ENCODE measurements around the gene VASP. TPM values are rescaled to one million over a fixed set of nuclear protein-coding genes. Genes with fewer than 3 reads are reported as not detected.

VASP gene
- total RNA-seq, 4 donors from 2014 or later, result 52.7 to 68.9 (median 56.5) TPM

DNA sequence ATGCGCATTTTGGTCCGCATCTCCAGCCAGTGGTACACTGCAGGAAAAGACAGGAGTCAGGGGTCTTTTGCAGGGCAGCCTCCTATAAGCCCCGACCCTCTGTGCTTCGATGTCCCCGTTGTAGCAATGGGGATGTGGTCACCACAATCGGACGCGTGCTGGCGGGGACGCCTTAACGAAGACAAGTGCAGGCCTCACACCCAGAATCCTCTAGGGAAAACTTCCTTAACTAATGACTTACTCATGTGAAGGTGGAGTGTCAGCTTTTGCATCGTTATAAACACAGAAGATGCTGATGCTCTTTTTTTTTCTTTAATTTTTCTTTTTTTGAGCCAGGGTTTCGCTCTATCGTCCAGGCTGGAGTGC lies 22.1 kb downstream of the VASP start:
- no peak for TF ChIP-seq POLR2A (IDR thresholded peaks at IDR 0.05)
- TF ChIP-seq, protein P1, sequence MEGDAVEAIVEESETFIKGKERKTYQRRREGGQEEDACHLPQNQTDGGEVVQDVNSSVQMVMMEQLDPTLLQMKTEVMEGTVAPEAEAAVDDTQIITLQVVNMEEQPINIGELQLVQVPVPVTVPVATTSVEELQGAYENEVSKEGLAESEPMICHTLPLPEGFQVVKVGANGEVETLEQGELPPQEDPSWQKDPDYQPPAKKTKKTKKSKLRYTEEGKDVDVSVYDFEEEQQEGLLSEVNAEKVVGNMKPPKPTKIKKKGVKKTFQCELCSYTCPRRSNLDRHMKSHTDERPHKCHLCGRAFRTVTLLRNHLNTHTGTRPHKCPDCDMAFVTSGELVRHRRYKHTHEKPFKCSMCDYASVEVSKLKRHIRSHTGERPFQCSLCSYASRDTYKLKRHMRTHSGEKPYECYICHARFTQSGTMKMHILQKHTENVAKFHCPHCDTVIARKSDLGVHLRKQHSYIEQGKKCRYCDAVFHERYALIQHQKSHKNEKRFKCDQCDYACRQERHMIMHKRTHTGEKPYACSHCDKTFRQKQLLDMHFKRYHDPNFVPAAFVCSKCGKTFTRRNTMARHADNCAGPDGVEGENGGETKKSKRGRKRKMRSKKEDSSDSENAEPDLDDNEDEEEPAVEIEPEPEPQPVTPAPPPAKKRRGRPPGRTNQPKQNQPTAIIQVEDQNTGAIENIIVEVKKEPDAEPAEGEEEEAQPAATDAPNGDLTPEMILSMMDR (IDR thresholded peaks at IDR 0.05), result no peak
- intact Hi-C loops (cut with DNase I; ENCODE audit: low total_unique reads), result loop anchor here (10.0 kb wide), 1 partner anchor 115 kb away; no protein-coding TSS in a partner anchor
- no peak overlapping the region for H3K4me3 ChIP-seq (ENCODE audit: low read depth, poor library complexity, severe bottlenecking)
- WGBS, 2 donors, result 20 to 32% methylated on average over 13 to 14 of the region's 14 CpGs
- DNase-seq (ENCODE audit: low spot score in 2 of 2), result no peak

DNA sequence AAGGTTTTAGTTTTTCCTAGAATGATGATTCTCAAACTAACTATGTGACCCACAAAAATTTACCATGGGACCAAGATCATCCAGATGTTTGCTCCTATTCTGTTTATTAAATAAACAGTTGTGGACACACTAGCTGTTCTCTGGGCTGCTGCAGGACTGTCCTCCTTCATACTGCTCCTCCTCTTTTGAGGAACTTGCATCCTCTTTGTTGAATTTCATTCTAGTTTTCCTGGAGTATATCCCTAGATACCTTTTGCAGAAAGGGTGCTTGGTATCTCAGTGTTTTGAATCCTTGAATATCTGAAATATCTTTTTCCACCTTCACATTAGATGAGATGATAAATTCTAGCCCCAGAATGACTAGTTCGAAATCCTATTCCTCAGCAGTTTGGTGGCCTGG lies 24.1 kb downstream of the VASP start:
- TF ChIP-seq, protein P1 (IDR thresholded peaks at IDR 0.05), result no peak
- TF ChIP-seq POLR2A (IDR thresholded peaks at IDR 0.05), result no peak
- DNase-seq (ENCODE audit: low spot score in 2 of 2), result no peak
- 100% methylated on average over 1 of the region's 1 CpG for WGBS, 2 donors
- no peak overlapping the region for H3K4me3 ChIP-seq (ENCODE audit: low read depth, poor library complexity, severe bottlenecking)
- intact Hi-C loops (cut with DNase I; ENCODE audit: low total_unique reads), result no loop called here

DNA sequence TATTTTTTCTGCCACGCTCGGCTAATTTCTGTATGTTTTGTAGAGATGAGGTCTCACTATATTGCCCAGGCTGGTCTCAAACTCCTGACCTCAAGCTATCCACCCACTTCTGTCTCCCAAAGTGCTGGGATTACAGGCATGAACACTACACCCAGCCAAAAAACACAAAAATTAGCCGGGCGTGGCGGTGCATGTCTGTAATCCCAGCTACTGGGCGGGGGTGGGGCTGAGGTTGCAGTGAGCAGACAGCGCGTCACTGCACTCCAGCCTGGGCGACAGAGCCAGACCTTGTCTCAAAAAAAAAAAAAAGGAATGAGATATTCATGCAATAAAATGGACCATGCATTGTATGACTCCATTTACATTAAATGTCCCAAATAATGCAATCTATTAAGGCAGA lies 32.2 kb downstream of the VASP start:
- WGBS, 2 donors, result 56 to 59% methylated on average over 9 of the region's 9 CpGs
- DNase-seq (ENCODE audit: low spot score in 2 of 2), result no peak
- TF ChIP-seq POLR2A (IDR thresholded peaks at IDR 0.05), result no peak
- TF ChIP-seq, protein P1 (IDR thresholded peaks at IDR 0.05), result no peak
- intact Hi-C loops (cut with DNase I; ENCODE audit: low total_unique reads), result no loop called here
- no peak overlapping the region for H3K4me3 ChIP-seq (ENCODE audit: low read depth, poor library complexity, severe bottlenecking)

DNA sequence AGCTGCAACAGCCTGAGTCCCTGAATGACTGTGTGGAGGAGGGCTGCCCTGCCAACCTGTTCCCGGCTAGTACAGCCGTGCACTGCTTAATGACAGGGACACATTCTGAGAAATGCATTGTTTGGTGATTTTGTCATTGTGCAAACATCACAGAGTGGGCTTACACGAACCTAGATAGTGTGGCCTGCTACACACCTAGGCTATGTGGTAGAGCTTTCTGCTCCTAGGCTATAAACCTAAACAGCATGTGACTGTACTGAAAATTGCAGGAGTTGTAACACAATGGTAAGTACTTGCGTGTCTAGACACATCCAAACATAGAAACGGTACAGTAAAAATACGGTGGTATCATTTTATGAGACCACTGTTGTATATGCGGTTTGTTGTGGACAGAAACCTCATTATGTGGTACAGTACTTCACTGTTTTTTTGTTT lies 35.0 kb downstream of the VASP start:
- TF ChIP-seq, protein P1 (IDR thresholded peaks at IDR 0.05), result no peak
- TF ChIP-seq POLR2A (IDR thresholded peaks at IDR 0.05), result no peak
- H3K4me3 ChIP-seq (ENCODE audit: low read depth, poor library complexity, severe bottlenecking), result no peak overlapping the region
- no peak for DNase-seq (ENCODE audit: low spot score in 2 of 2)
- intact Hi-C loops (cut with DNase I; ENCODE audit: low total_unique reads), result no loop called here
- WGBS, 2 donors, result 51 to 55% methylated on average over 7 of the region's 7 CpGs

DNA sequence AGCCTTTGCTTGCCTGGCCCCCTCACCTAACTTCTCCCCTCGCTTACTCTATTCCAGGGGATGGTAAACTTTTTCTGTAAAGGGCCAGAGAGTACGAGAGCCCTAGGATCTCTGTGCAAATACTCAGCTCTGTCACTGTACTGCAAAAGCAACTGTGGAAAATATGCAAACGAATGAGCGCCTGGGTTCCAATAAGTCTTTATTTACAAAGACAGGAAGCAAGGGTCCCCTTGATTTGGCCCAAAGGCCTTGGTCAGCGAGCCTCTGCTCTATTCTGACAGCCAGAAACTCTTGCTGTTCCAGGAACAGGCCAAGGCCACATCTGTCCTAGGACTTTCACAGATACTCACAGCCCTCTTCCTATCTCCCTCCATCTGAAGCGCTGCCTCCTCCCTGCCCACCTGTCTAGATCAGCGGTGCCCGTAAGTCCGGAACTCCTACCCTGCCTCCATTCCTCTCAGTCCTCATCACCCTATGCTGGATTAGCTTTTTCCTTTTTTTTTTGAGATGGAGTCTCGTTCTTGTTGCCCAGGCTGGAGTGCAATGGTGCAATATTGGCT lies 40.0 kb downstream of the VASP start:
- H3K4me3 ChIP-seq (ENCODE audit: low read depth, poor library complexity, severe bottlenecking), result no peak overlapping the region
- TF ChIP-seq POLR2A (IDR thresholded peaks at IDR 0.05), result no peak
- TF ChIP-seq, protein P1 (IDR thresholded peaks at IDR 0.05), result no peak
- DNase-seq (ENCODE audit: low spot score in 2 of 2), result no peak
- intact Hi-C loops (cut with DNase I; ENCODE audit: low total_unique reads), result no loop called here
- 82 to 87% methylated on average over 10 of the region's 10 CpGs for WGBS, 2 donors

Measured in lower leg skin (tissue), 4 donors.